HCT116 (cell line): ENCODE data around the gene GOLGA7B. TPM values are rescaled to one million over a fixed set of nuclear protein-coding genes. Genes with fewer than 3 reads are reported as not detected.

ENCODE experiments used
- ATAC-seq: fragments of 200-7000 bp; cut with Tn5 transposase; 2 replicates; pipeline ENCODE4 v1.9.1; 2020; ENCODE audit warnings: mild to moderate bottlenecking, moderate library complexity
- BruUV-seq: library from RNA; stranded (reverse); fragments of 400-500 nt; replicated peaks from 2 replicates; lab custom pipeline; 2021; lab: Mats Ljungman, UMichigan
- CTCF ChIA-PET: fragments of 300-600 bp; sonication (Branson Sonifier 250); formaldehyde crosslinking; loops from one replicate; lab custom pipeline; 2021; ENCODE audit warnings: antibody characterized with exemption; lab: Charles Lee
- POLR2A ChIA-PET: fragments of 300-600, 350-600 bp; sonication (Branson Sonifier 250); formaldehyde crosslinking; loops from one replicate; lab custom pipeline; 2021; ENCODE audit warnings: antibody characterized with exemption; lab: Charles Lee
- RAD21 ChIA-PET, 2 experiments: fragments of 300-600 bp; sonication (Branson Sonifier 250); formaldehyde crosslinking; loops; one replicate each; lab custom pipeline; 2023; ENCODE audit warnings: low total read pairs in 2 of 2; ENCODE audit not compliant: uncharacterized antibody in 2 of 2, unreplicated experiment in 2 of 2, low non-redundant PET in 1 of 2; lab: Charles Lee
- DNase-seq: peaks from one replicate; pipeline ENCODE4 v3.0.0-alpha.2; 2010; ENCODE audit warnings: low read depth, low spot score
- H2AFZ ChIP-seq: fragments of 200-600 bp; shearing (Covaris generic), sonication (generic); 2 replicates; pipeline ENCODE4 v1.6.1; 2017; ENCODE audit warnings: low read depth, mixed run types, mixed read lengths, antibody characterized with exemption, low read length; ENCODE audit not compliant: poor library complexity, severe bottlenecking
- H3K27ac ChIP-seq: 2 replicates; pipeline ENCODE4 v1.5.1; 2012; ENCODE audit warnings: low read depth, low read length
- H3K27me3 ChIP-seq: fragments of 200-600 bp; sonication (generic); 2 replicates; pipeline ENCODE4 v1.6.1; 2016; ENCODE audit warnings: mixed run types, low read length, mixed read lengths; ENCODE audit not compliant: insufficient read depth
- H3K36me3 ChIP-seq, 2 experiments: fragments of 200-500 bp in 1 of 2; fragments of 200-600 bp in 1 of 2; sonication (Bioruptor generic) in 1 of 2; sonication (generic) in 1 of 2; 2 replicates each; pipeline versions ENCODE4 v1.5.1 to v1.6.1; 2014 to 2016; ENCODE audit warnings: low read length in 2 of 2, inconsistent platforms in 1 of 2, mixed read lengths in 1 of 2, mixed run types in 1 of 2; ENCODE audit not compliant: insufficient read depth in 2 of 2, control insufficient read depth in 1 of 2
- H3K4me1 ChIP-seq, 2 experiments: fragments of 200-600 bp in 1 of 2; sonication (generic) in 1 of 2; 2 replicates each; pipeline versions ENCODE4 v1.5.1 to v1.6.1; 2012 to 2017; ENCODE audit warnings: low read length in 2 of 2, inconsistent platforms in 1 of 2, mild to moderate bottlenecking in 1 of 2, mixed read lengths in 1 of 2, mixed run types in 1 of 2, moderate library complexity in 1 of 2; ENCODE audit not compliant: insufficient read depth in 2 of 2, control insufficient read depth in 1 of 2
- H3K4me2 ChIP-seq: fragments of 200-600 bp; sonication (generic); 2 replicates; pipeline ENCODE4 v1.6.1; 2017; ENCODE audit warnings: mixed run types, low read length, mixed read lengths
- H3K4me3 ChIP-seq, 2 experiments: fragments of 200-600 bp in 1 of 2; sonication (generic) in 1 of 2; replicated peaks in 1 of 2; 2 replicates each; pipeline ENCODE4 v1.5.1; 2011 to 2016; ENCODE audit warnings: low read length in 2 of 2, control low read depth in 1 of 2, low read depth in 1 of 2, mild to moderate bottlenecking in 1 of 2, mixed read lengths in 1 of 2, mixed run types in 1 of 2
- H3K79me2 ChIP-seq: fragments of 200-600 bp; sonication (generic); 2 replicates; pipeline ENCODE4 v1.6.1; 2017; ENCODE audit warnings: mild to moderate bottlenecking, mixed run types, low read length, moderate library complexity, mixed read lengths; ENCODE audit not compliant: insufficient read depth
- H3K9ac ChIP-seq: fragments of 200-600 bp; sonication (generic); 2 replicates; pipeline ENCODE4 v1.6.1; 2016; ENCODE audit warnings: low read length, mixed read lengths
- H3K9me2 ChIP-seq: fragments of 200-600 bp; sonication (generic), shearing (Covaris generic); 2 replicates; pipeline ENCODE4 v1.6.1; 2017; ENCODE audit warnings: mixed run types, mild to moderate bottlenecking, moderate library complexity; ENCODE audit not compliant: insufficient read depth
- H3K9me3 ChIP-seq, 2 experiments: fragments of 200-500 bp in 1 of 2; fragments of 200-600 bp in 1 of 2; sonication (Bioruptor generic) in 1 of 2; sonication (generic) in 1 of 2; 2 replicates each; pipeline ENCODE4 v1.6.1; 2014 to 2017; ENCODE audit warnings: low read length in 2 of 2, mixed read lengths in 2 of 2, inconsistent platforms in 1 of 2, low read depth in 1 of 2, mild to moderate bottlenecking in 1 of 2, mixed run types in 1 of 2, moderate library complexity in 1 of 2; ENCODE audit not compliant: control insufficient read depth in 1 of 2, insufficient read depth in 1 of 2
- H4K20me1 ChIP-seq: fragments of 200-600 bp; sonication (generic), shearing (Covaris generic); 2 replicates; pipeline ENCODE4 v1.6.1; 2017; ENCODE audit warnings: mixed run types, mild to moderate bottlenecking, moderate library complexity; ENCODE audit not compliant: insufficient read depth
- CBX3 ChIP-seq: IDR thresholded peaks from 2 replicates; pipeline ENCODE4 v1.6.1; 2012; ENCODE audit warnings: low read depth
- EGR1 ChIP-seq: IDR thresholded peaks from 2 replicates; pipeline ENCODE4 v1.6.1; 2012; ENCODE audit warnings: low read depth
- ELF1 ChIP-seq: IDR thresholded peaks from 2 replicates; pipeline ENCODE4 v1.6.1; 2012; ENCODE audit warnings: low read depth, borderline replicate concordance
- EZH2 ChIP-seq: fragments of 200-600 bp; sonication (generic); IDR thresholded peaks from 2 replicates; pipeline ENCODE4 v1.6.1; 2017; ENCODE audit warnings: antibody characterized with exemption, mixed run types
- FOSL1 ChIP-seq: IDR thresholded peaks from 2 replicates; pipeline ENCODE4 v1.6.1; 2012; ENCODE audit warnings: low read depth
- JUND ChIP-seq: IDR thresholded peaks from 2 replicates; pipeline ENCODE4 v1.6.1; 2012
- POLR2A ChIP-seq: IDR thresholded peaks from 2 replicates; pipeline ENCODE4 v1.7.0; 2011; ENCODE audit warnings: borderline replicate concordance; ENCODE audit not compliant: insufficient read depth, insufficient read length; ENCODE audit errors: extremely low read depth
- POLR2AphosphoS5 ChIP-seq: IDR thresholded peaks from 2 replicates; pipeline ENCODE4 v1.6.1; 2011; ENCODE audit warnings: mild to moderate bottlenecking, low read depth, low read length, moderate library complexity
- RAD21 ChIP-seq: IDR thresholded peaks from 2 replicates; pipeline ENCODE4 v1.6.1; 2012; ENCODE audit warnings: low read depth, mild to moderate bottlenecking
- SIN3A ChIP-seq: IDR thresholded peaks from 2 replicates; pipeline ENCODE4 v1.6.1; 2012; ENCODE audit warnings: low read depth
- TCF7L2 ChIP-seq: IDR thresholded peaks from 2 replicates; pipeline ENCODE4 v1.7.0; 2011; ENCODE audit warnings: borderline replicate concordance, inconsistent platforms; ENCODE audit not compliant: insufficient read depth, insufficient read length; ENCODE audit errors: extremely low read depth
- YY1 ChIP-seq: IDR thresholded peaks from 2 replicates; pipeline ENCODE4 v1.6.1; 2011; ENCODE audit warnings: low read length, low read depth, moderate library complexity, mild to moderate bottlenecking; ENCODE audit not compliant: insufficient replicate concordance; ENCODE audit errors: extremely low read depth
- ZBTB33 ChIP-seq: IDR thresholded peaks from 2 replicates; pipeline ENCODE4 v1.6.1; 2011; ENCODE audit warnings: mild to moderate bottlenecking, low read length, moderate library complexity; ENCODE audit not compliant: insufficient replicate concordance; ENCODE audit errors: extremely low read depth
- ZFX ChIP-seq: fragments of 450-650 bp; IDR thresholded peaks from 2 replicates; pipeline ENCODE4 v1.6.1; 2017
- intact Hi-C: fragments of 100-400 bp; cut with micrococcal nuclease; formaldehyde crosslinking; loops from 2 replicates; pipeline ENCODE4 v1.10.0; 2022
- total RNA-seq: library from RNA; stranded (reverse); gene quantifications from one replicate; pipeline ENCODE4 v1.2.1, GENCODE V29; 2021; ENCODE audit not compliant: unreplicated experiment

GOLGA7B gene
- total RNA-seq, 1 experiment from 2014 or later: 1.0 TPM

- ChIA-PET CTCF (no interaction called here), RAD21 (interaction anchor here in 1 of 2 experiments (0.7 kb wide), 1 partner anchor 47 kb away, joined by 3 read pairs; no protein-coding TSS in a partner anchor), POLR2A (no interaction called here)
- H2AFZ ChIP-seq: no peak overlapping the region
- no peak overlapping the region for H3K4me3 ChIP-seq
- no peak for TF ChIP-seq ZBTB33
- TF ChIP-seq TCF7L2: no peak
- TF ChIP-seq CBX3: no peak
- TF ChIP-seq RAD21: no peak
- no peak for TF ChIP-seq SIN3A
- TF ChIP-seq EZH2: no peak
- TF ChIP-seq JUND: no peak
- TF ChIP-seq FOSL1: no peak
- no peak for TF ChIP-seq ZFX
- no peak for TF ChIP-seq POLR2A
- DNase-seq (no peak), ATAC-seq (no peak)
- no TSS peak for BruUV-seq
- no peaks in the 10 kb centered on the region for H3K9me3 ChIP-seq
- no peaks in the 10 kb centered on the region for H3K36me3 ChIP-seq
- peaks cover 12 to 13% of the 10 kb centered on the region in 2 experiments for H3K4me1 ChIP-seq
- no peaks in the 10 kb centered on the region for H4K20me1 ChIP-seq
- no peak overlapping the region for H3K9ac ChIP-seq
- H3K9me2 ChIP-seq: no peaks in the 10 kb centered on the region
- intact Hi-C loops: no loop called here
- no peak overlapping the region for H3K4me2 ChIP-seq
- H3K79me2 ChIP-seq: no peaks in the 10 kb centered on the region
- H3K27me3 ChIP-seq: no peaks in the 10 kb centered on the region
- H3K27ac ChIP-seq: no peak overlapping the region
Measured at GRCh38 chr10:97894092-97894491, 44.4 kb downstream of the GOLGA7B start.

- H3K9me3 ChIP-seq: no peaks in the 10 kb centered on the region
- no peaks in the 10 kb centered on the region for H3K9me2 ChIP-seq
- intact Hi-C loops: no loop called here
- H4K20me1 ChIP-seq: no peaks in the 10 kb centered on the region
- no peak overlapping the region for H3K9ac ChIP-seq
- H3K79me2 ChIP-seq: no peaks in the 10 kb centered on the region
- no peak overlapping the region for H3K4me2 ChIP-seq
- no peaks in the 10 kb centered on the region for H3K27me3 ChIP-seq
- TF ChIP-seq CBX3: no peak
- TF ChIP-seq ELF1: no peak
- no peak for TF ChIP-seq YY1
- no peak for TF ChIP-seq ZBTB33
- TF ChIP-seq POLR2A: no peak
- no peak for TF ChIP-seq JUND
- TF ChIP-seq POLR2AphosphoS5: no peak
- no peak for TF ChIP-seq TCF7L2
- no peak for TF ChIP-seq EGR1
- H3K4me3 ChIP-seq: no peak overlapping the region
- H3K27ac ChIP-seq: no peak overlapping the region
- DNase-seq: no peak
- BruUV-seq: no TSS peak
- no peak for ATAC-seq
- POLR2A ChIA-PET: no interaction called here
- H3K4me1 ChIP-seq: peaks cover 2 to 3% of the 10 kb centered on the region in 2 experiments; a peak in 3 of 4 replicates
- RAD21 ChIA-PET: no interaction called here
- no peaks in the 10 kb centered on the region for H3K36me3 ChIP-seq
- CTCF ChIA-PET: no interaction called here
- no peak overlapping the region for H2AFZ ChIP-seq
Measured at GRCh38 chr10:97895084-97895483, 45.4 kb downstream of the GOLGA7B start.
